GM12892 (cell line): Measurements from ENCODE around the gene ZNF692.

ENCODE experiments used
- POLR2A ChIP-seq: IDR thresholded peaks from 2 replicates; pipeline ENCODE4 v1.6.1; 2011; ENCODE audit warnings: low read depth, low read length, control low read depth
- POLR2AphosphoS5 ChIP-seq: IDR thresholded peaks from 2 replicates; pipeline ENCODE4 v1.6.1; 2011; ENCODE audit warnings: low read depth, low read length, control low read depth

DNA sequence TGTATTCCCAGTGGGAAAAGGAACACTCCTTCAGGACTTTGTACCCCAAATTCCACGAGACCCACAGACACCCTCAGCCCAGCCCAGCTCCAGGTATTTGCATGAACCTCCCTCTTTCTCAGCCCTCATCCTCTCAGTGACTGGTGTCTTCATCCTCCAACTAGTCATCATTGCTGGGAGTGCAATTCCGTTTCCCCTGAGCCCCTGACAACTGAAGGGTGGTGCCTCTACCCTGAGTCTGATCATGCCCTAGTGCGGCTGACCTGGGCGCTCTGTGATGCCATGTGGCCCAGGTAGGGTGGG is 3.8 kb upstream of the ZNF692 start:
- TF ChIP-seq POLR2AphosphoS5 (no peak), POLR2A (no peak)
